HepG2 (cell line): ENCODE results near the gene UBL3. TPM values are rescaled to one million over a fixed set of nuclear protein-coding genes. Genes with fewer than 3 reads are reported as not detected.

ENCODE experiments used
- ATAC-seq: fragments of 200-7000 bp; cut with Tn5 transposase; 3 replicates; pipeline ENCODE4 v1.9.1; 2020; ENCODE audit warnings: mild to moderate bottlenecking, moderate library complexity
- BruUV-seq: library from RNA; stranded (reverse); fragments of 400-500 nt; replicated peaks from 2 replicates; lab custom pipeline; 2021; lab: Mats Ljungman, UMichigan
- CTCF ChIA-PET: fragments of 300-600 bp; formaldehyde crosslinking; extraction: SDS; loops from one replicate; lab custom pipeline; 2021; ENCODE audit warnings: low total read pairs, inconsistent platforms, low intra/inter-chr PET ratio; lab: Yijun Ruan, JAX
- POLR2A ChIA-PET: fragments of 350-600 bp; sonication (Branson Sonifier 250); formaldehyde crosslinking; loops from one replicate; lab custom pipeline; 2020; ENCODE audit warnings: antibody characterized with exemption, inconsistent platforms; lab: Yijun Ruan, JAX
- DNase-seq: peaks from one replicate; pipeline ENCODE4 v3.0.0-alpha.2; 2015; ENCODE audit warnings: low spot score
- FAIRE-seq: peaks from 3 replicates; lab custom pipeline; 2011; peaks lifted over from hg19 to GRCh38; lab: Jason Lieb, UNC
- H2AFZ ChIP-seq: one replicate; pipeline ENCODE4 v1.6.1; 2011; ENCODE audit warnings: low read length, inconsistent platforms
- H3K27ac ChIP-seq: fragments of 300-600 bp; 3 replicates; pipeline ENCODE4 v1.8.0; 2011; ENCODE audit warnings: mixed run types, mild to moderate bottlenecking, mixed read lengths, low read length, inconsistent platforms; ENCODE audit not compliant: insufficient read depth; ENCODE audit errors: extremely low read length
- H3K27me3 ChIP-seq, 2 experiments: fragments of 200-600 bp in 1 of 2; 2 replicates in 1 of 2; 3 replicates in 1 of 2; pipeline versions ENCODE4 v1.6.0 to v1.8.0; 2011; ENCODE audit warnings: low read length in 2 of 2, mild to moderate bottlenecking in 2 of 2, moderate library complexity in 2 of 2, inconsistent platforms in 1 of 2; ENCODE audit not compliant: insufficient read depth in 2 of 2, control insufficient read depth in 1 of 2
- H3K36me3 ChIP-seq, 2 experiments: fragments of 200-600 bp in 1 of 2; replicated peaks in 1 of 2; 2 replicates in 1 of 2; 3 replicates in 1 of 2; pipeline versions ENCODE4 v1.5.1 to v1.8.0; 2011; ENCODE audit warnings: low read length in 2 of 2, inconsistent platforms in 1 of 2; ENCODE audit not compliant: insufficient read depth in 2 of 2, control insufficient read depth in 1 of 2
- H3K4me1 ChIP-seq: 2 replicates; pipeline ENCODE4 v1.5.1; 2012; ENCODE audit warnings: low read length, inconsistent platforms; ENCODE audit not compliant: insufficient read depth
- H3K4me2 ChIP-seq: 2 replicates; pipeline ENCODE4 v1.6.0; 2011; ENCODE audit warnings: low read depth, low read length, inconsistent platforms
- H3K4me3 ChIP-seq, 3 experiments: fragments of 200-600 bp in 1 of 3; sonication (generic), shearing (Covaris generic) in 1 of 3; replicated peaks in 1 of 3; 2 replicates each; pipeline ENCODE4 v1.5.1; 2011 to 2016; ENCODE audit warnings: low read length in 3 of 3, inconsistent platforms in 2 of 3, low read depth in 2 of 3, mild to moderate bottlenecking in 2 of 3, control low read depth in 1 of 3, mixed read lengths in 1 of 3; ENCODE audit not compliant: insufficient read depth in 1 of 3
- H3K79me2 ChIP-seq: one replicate; pipeline ENCODE4 v1.6.1; 2011; ENCODE audit warnings: low read length, inconsistent platforms; ENCODE audit not compliant: insufficient read depth
- H3K9ac ChIP-seq: 2 replicates; pipeline ENCODE4 v1.6.0; 2011; ENCODE audit warnings: mild to moderate bottlenecking, low read depth, low read length, inconsistent platforms; ENCODE audit not compliant: insufficient read depth
- H3K9me3 ChIP-seq: 2 replicates; pipeline ENCODE4 v1.5.1; 2012; ENCODE audit warnings: mild to moderate bottlenecking, low read length
- H4K20me1 ChIP-seq: 2 replicates; pipeline ENCODE4 v1.6.0; 2011; ENCODE audit warnings: inconsistent platforms, mild to moderate bottlenecking, low read length, moderate library complexity; ENCODE audit not compliant: insufficient read depth
- GATAD2A ChIP-seq: IDR thresholded peaks from 2 replicates; pipeline ENCODE4 v1.6.1; 2016
- HDAC6 ChIP-seq: fragments of 200-600 bp; sonication (generic); IDR thresholded peaks from 2 replicates; pipeline ENCODE4 v1.7.0; 2017; ENCODE audit warnings: mild to moderate bottlenecking, antibody characterized with exemption, low read length, low read depth
- SP4 ChIP-seq: sonication (generic); formaldehyde crosslinking; IDR thresholded peaks from 2 replicates; pipeline ENCODE4 v1.8.1; 2023; ENCODE audit warnings: mild to moderate bottlenecking, missing genetic modification reagents
- SPEN ChIP-seq: sonication (generic); formaldehyde crosslinking; IDR thresholded peaks from 2 replicates; pipeline ENCODE4 v1.5.1; 2020; ENCODE audit warnings: low read depth, mild to moderate bottlenecking, missing genetic modification reagents
- SRY ChIP-seq: sonication (generic); formaldehyde crosslinking; IDR thresholded peaks from 2 replicates; pipeline ENCODE4 v1.8.0; 2022; ENCODE audit warnings: mild to moderate bottlenecking, missing genetic modification reagents
- ZBTB8A ChIP-seq: sonication (generic); formaldehyde crosslinking; IDR thresholded peaks from 2 replicates; pipeline ENCODE4 v1.4.0; 2020; ENCODE audit warnings: mild to moderate bottlenecking, low read depth, missing genetic modification reagents, borderline replicate concordance
- ZKSCAN1 ChIP-seq: fragments of 150-350 bp; IDR thresholded peaks from 2 replicates; pipeline ENCODE4 v1.6.1; 2014; ENCODE audit warnings: low read length
- ZMAT3 ChIP-seq: sonication (generic); formaldehyde crosslinking; conservative IDR thresholded peaks from 2 replicates; pipeline ENCODE4 v1.7.0; 2021; ENCODE audit warnings: missing genetic modification reagents
- ZNF10 ChIP-seq: sonication (generic); formaldehyde crosslinking; IDR thresholded peaks from 2 replicates; pipeline ENCODE4 v1.4.0; 2020; ENCODE audit warnings: mild to moderate bottlenecking, low read depth, missing genetic modification reagents, borderline replicate concordance
- ZNF33B ChIP-seq: sonication (generic); formaldehyde crosslinking; IDR thresholded peaks from 2 replicates; pipeline ENCODE4 v1.5.1; 2020; ENCODE audit warnings: mild to moderate bottlenecking, missing genetic modification reagents
- ZNF703 ChIP-seq: sonication (generic); formaldehyde crosslinking; IDR thresholded peaks from 2 replicates; pipeline ENCODE4 v1.5.1; 2020; ENCODE audit warnings: missing genetic modification reagents, mild to moderate bottlenecking, moderate library complexity, borderline replicate concordance
- WGBS: methylation state at CpG from one replicate; pipeline ENCODE4 v1.1.6; 2017; ENCODE audit warnings: low lambda C conversion rate; 5-methylcytosine and 5-hydroxymethylcytosine counted together
- in situ Hi-C: cut with HindIII; loops from 2 replicates; pipeline ENCODE4 v1.10.0; 2017; ENCODE audit warnings: low pct_unique_long_range_greater_than_20kb; ENCODE audit not compliant: extremely low pct_ligation_motif_present
- intact Hi-C: fragments of 100-400 bp; cut with micrococcal nuclease; formaldehyde crosslinking; loops from one replicate; pipeline ENCODE4 v1.10.0; 2022; ENCODE audit not compliant: unreplicated experiment
- polyA plus RNA-seq, 8 experiments: library from polyadenylated mRNA; depleted of rRNA in 3 of 8; stranded (reverse) in 7 of 8; unstranded in 1 of 8; fragments of >200 nt; fragmentation: Illumina TruSeq in 4 of 8; extraction: Trizol in 4 of 8; gene quantifications; 2 replicates each; pipeline versions ENCODE4 v1.2.1 to v1.2.3, GENCODE V29; 2011 to 2016; ENCODE audit warnings: low read depth in 4 of 8, missing spikeins in 1 of 8, mixed read lengths in 1 of 8; ENCODE audit not compliant: insufficient read depth in 1 of 8
- total RNA-seq, 5 experiments: library from RNA; depleted of rRNA; stranded (reverse); fragments of >200 nt; fragmentation: Illumina TruSeq; extraction: Trizol; gene quantifications; 2 replicates each; pipeline ENCODE4 v1.2.3, GENCODE V29; 2016; ENCODE audit warnings: low read depth in 1 of 5
- TF ChIP-seq, protein P1 (sequence below): IDR thresholded peaks from 2 replicates; pipeline ENCODE4 v1.6.1; 2016; ENCODE audit warnings: low read depth, control low read depth

UBL3 gene
- total and polyA plus RNA-seq, 2 of the 13 experiments (the other 11 are each of a cell fraction or from before 2014, with no cell fraction given) = 7.4 to 9.6 TPM

DNA sequence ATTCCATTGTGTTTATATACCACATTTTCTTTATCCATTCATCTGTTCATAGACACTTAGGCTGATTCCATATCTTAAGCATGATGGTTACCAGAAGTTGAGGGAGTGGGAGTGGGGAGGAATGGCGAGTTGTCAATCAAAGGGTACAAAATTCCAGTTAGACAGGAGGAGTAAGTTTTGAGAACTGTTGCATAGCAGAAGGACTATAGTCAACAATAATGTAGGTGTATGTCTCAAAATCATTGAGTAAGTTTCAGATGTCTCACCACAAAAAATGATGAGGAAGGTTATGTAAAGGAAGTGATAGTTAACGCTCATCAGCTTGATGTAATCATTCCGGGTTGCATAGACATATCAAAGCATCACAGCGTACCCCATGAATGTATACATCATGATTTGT, 4.6 kb upstream of the UBL3 start:
- TF ChIP-seq ZKSCAN1 = no peak
- no peak for TF ChIP-seq SRY (CRISPR knock-in tag)
- no peak for TF ChIP-seq ZBTB8A (CRISPR knock-in tag)
- no peak for TF ChIP-seq GATAD2A (CRISPR knock-in tag)
- no peak for TF ChIP-seq ZMAT3 (CRISPR knock-in tag)
- TF ChIP-seq ZNF10 (CRISPR knock-in tag) = no peak
- ATAC-seq (no peak), FAIRE-seq (no peak), DNase-seq (no peak)
- in situ Hi-C loops = no loop called here
- Histone ChIP-seq H3K4me3 (no peak overlapping the region), H3K9ac (no peak overlapping the region), H3K36me3 (no peaks in the 10 kb centered on the region), H4K20me1 (no peaks in the 10 kb centered on the region), H3K4me2 (no peak overlapping the region), H3K9me3 (no peaks in the 10 kb centered on the region), H3K4me1 (peaks cover 26% of the 10 kb centered on the region), H3K79me2 (no peaks in the 10 kb centered on the region), H3K27ac (no peak overlapping the region), H2AFZ (no peak overlapping the region), H3K27me3 (no peaks in the 10 kb centered on the region)
- ChIA-PET CTCF (no interaction called here), POLR2A (no interaction called here)
- 58% methylated on average over 4 of the region's 4 CpGs for WGBS
- BruUV-seq = no TSS peak
- intact Hi-C loops = no loop called here

DNA sequence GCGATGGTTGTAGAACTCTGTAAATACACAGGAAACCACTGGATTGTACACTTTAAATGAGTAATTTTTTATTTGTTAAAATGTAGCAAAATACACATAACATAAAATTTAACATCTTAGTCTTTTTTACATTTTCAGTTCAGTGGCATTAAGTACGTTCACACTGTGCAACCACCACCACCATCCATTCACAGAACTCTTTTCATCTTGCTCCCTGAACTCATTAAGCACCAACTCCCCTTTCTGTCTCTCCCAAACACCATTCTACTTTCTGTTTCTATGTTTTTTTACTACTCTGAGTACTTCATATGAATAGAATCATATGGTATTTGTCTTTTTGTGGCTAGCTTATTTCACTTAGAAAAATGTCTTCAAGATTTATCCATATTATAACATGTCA, 2.7 kb upstream of the UBL3 start:
- Histone ChIP-seq H3K4me1 (peaks cover 26% of the 10 kb centered on the region), H3K36me3 (no peaks in the 10 kb centered on the region), H3K27me3 (no peaks in the 10 kb centered on the region; a peak in 1 of 5 replicates), H3K4me2 (no peak overlapping the region), H3K79me2 (peaks cover 12% of the 10 kb centered on the region), H2AFZ (no peak overlapping the region), H3K9ac (no peak overlapping the region), H4K20me1 (no peaks in the 10 kb centered on the region), H3K27ac (no peak overlapping the region), H3K4me3 (no peak overlapping the region), H3K9me3 (no peaks in the 10 kb centered on the region)
- DNase-seq (no peak), ATAC-seq (no peak), FAIRE-seq (no peak)
- ChIA-PET POLR2A (no interaction called here), CTCF (no interaction called here)
- intact Hi-C loops (no loop called here), in situ Hi-C loops (loop anchor here (5.0 kb wide), 1 partner anchor 69 kb away; no protein-coding TSS in a partner anchor)
- no TSS peak for BruUV-seq
- WGBS = 37% methylated on average over 2 of the region's 2 CpGs
- TF ChIP-seq SPEN (CRISPR knock-in tag) (no peak), ZNF33B (no peak), ZNF703 (CRISPR knock-in tag) (no peak), SP4 (no peak), HDAC6 (no peak)
- TF ChIP-seq, protein P1, sequence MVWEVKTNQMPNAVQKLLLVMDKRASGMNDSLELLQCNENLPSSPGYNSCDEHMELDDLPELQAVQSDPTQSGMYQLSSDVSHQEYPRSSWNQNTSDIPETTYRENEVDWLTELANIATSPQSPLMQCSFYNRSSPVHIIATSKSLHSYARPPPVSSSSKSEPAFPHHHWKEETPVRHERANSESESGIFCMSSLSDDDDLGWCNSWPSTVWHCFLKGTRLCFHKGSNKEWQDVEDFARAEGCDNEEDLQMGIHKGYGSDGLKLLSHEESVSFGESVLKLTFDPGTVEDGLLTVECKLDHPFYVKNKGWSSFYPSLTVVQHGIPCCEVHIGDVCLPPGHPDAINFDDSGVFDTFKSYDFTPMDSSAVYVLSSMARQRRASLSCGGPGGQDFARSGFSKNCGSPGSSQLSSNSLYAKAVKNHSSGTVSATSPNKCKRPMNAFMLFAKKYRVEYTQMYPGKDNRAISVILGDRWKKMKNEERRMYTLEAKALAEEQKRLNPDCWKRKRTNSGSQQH (CRISPR knock-in tag) = no peak
